Activated CD4-positive, alpha-beta T cell treated with anti-CD3 and anti-CD28 coated beads, Interleukin-2, amount 10 ng/mL, durations not matched to agents 7 days and 5 days (primary cell): ENCODE results near the gene DBT. TPM values are rescaled to one million over a fixed set of nuclear protein-coding genes. Genes with fewer than 3 reads are reported as not detected.
"Not testable (repeated sequence)": the region's sequence is repeated elsewhere in the genome, so short reads cannot be mapped to it uniquely, and the experiment has no call there.

Experiments used
- CTCF ChIA-PET: fragments of 350-600 bp; sonication (Branson Sonifier 250); formaldehyde crosslinking; loops from one replicate; lab custom pipeline; 2021; ENCODE audit warnings: antibody characterized with exemption; lab: Charles Lee
- POLR2A ChIA-PET: fragments of 350-600 bp; sonication (Branson Sonifier 250); formaldehyde crosslinking; loops from one replicate; lab custom pipeline; 2021; ENCODE audit warnings: antibody characterized with exemption; lab: Charles Lee
- DNase-seq: peaks from one replicate; pipeline ENCODE4 v3.0.0-alpha.2; 2020
- H3K27ac Mint-ChIP-seq: one replicate; pipeline ENCODE4 v1.8.0; 2021; ENCODE audit warnings: mild to moderate bottlenecking, moderate library complexity, mixed read lengths
- H3K27me3 Mint-ChIP-seq: one replicate; pipeline ENCODE4 v1.8.0; 2021; ENCODE audit warnings: mixed read lengths
- H3K36me3 Mint-ChIP-seq: one replicate; pipeline ENCODE4 v1.8.0; 2021; ENCODE audit warnings: low read depth, mixed read lengths
- H3K4me1 Mint-ChIP-seq: one replicate; pipeline ENCODE4 v1.8.0; 2021; ENCODE audit warnings: mixed read lengths
- H3K4me3 Mint-ChIP-seq: one replicate; pipeline ENCODE4 v1.8.0; 2021; ENCODE audit warnings: mild to moderate bottlenecking, moderate library complexity, mixed read lengths
- H3K9me3 Mint-ChIP-seq: one replicate; pipeline ENCODE4 v1.8.0; 2021; ENCODE audit warnings: mixed read lengths
- total RNA-seq, 2 experiments: library from RNA; stranded (reverse); gene quantifications; one replicate each; pipeline ENCODE4 v1.2.3, GENCODE V29; 2021

The DBT gene
- total RNA-seq, 2 experiments from 2014 or later: 10.3 to 10.7 TPM

DNA sequence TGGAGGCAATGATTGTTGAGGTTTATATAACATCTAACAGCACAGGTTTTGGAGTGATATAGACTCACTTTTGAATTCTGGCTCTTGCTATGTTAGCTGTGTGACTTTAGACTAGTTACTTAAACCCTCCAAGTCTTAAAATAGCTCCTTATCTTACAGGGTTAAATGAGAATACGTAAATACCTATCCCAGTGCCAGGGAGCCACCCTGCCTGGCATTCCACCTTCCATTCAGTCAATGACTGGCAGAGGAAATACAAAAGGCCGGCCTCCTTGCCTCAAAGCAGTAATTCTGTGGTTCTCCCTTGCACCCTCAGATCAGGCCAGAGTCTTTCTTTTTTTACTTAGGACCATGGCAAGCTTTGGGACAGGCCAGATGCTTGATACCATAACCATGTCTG, 31.8 kb downstream of the DBT start:
- Mint-ChIP-seq H3K27ac (no peak overlapping the region), H3K4me1 (peaks cover 5% of the 10 kb centered on the region), H3K9me3 (no peaks in the 10 kb centered on the region), H3K4me3 (no peak overlapping the region), H3K36me3 (peaks cover 30% of the 10 kb centered on the region), H3K27me3 (no peaks in the 10 kb centered on the region)
- ChIA-PET CTCF (interaction anchor here (1.4 kb wide), 1 partner anchor 19 kb away, joined by 3 read pairs; no protein-coding TSS in a partner anchor), POLR2A (no interaction called here)
- DNase-seq: no peak

DNA sequence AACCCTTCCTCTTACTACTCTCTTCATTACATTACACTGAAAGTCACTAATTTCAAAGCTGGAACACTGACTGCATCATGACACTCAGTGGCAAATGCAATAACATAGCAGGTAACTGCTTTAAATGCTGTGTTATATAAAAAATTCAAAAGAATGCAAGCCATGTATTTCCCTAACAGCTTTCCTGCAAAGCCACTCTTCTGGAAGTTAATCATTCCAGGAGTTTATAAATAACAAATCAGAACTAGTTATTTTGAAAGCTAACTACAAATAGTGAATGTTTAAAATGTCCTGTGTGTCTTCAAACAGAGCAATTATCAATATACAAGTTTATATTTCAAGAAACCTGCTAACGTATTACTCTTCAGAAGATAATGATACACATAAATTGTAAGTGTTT, 34.5 kb downstream of the DBT start:
- Mint-ChIP-seq H3K4me1 (peaks cover 3% of the 10 kb centered on the region), H3K9me3 (no peaks in the 10 kb centered on the region), H3K27ac (no peak overlapping the region), H3K4me3 (no peak overlapping the region), H3K36me3 (peaks cover 30% of the 10 kb centered on the region), H3K27me3 (no peaks in the 10 kb centered on the region)
- ChIA-PET POLR2A (no interaction called here), CTCF (no interaction called here)
- no peak for DNase-seq

GRCh38 chr1:100213141-100213540, 36.5 kb downstream of the DBT start:
- no peaks in the 10 kb centered on the region for H3K9me3 Mint-ChIP-seq
- CTCF ChIA-PET: no interaction called here
- H3K27me3 Mint-ChIP-seq: no peaks in the 10 kb centered on the region
- DNase-seq: no peak
- POLR2A ChIA-PET: no interaction called here
- peaks cover 21% of the 10 kb centered on the region for H3K36me3 Mint-ChIP-seq
- no peak overlapping the region for H3K27ac Mint-ChIP-seq
- no peaks in the 10 kb centered on the region for H3K4me1 Mint-ChIP-seq
- no peak overlapping the region for H3K4me3 Mint-ChIP-seq

DNA sequence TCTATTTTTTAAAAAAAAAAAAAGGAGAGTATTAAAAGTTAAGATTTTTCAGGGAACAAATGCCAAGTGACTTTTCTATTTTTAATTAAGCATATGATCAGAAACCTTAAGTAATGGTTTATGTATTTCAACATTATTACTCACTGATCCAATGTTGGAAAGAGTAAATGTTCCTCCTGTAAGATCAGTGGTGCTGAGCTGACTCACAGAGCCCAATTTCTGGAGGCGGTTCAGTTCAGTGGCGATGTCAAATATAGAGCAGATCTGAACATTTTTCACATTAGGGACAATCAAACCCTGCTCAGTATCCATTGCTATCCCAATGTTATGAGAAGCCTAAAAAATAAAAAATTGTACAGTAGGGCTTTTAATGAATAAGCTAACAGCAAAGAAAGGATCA, 43.3 kb downstream of the DBT start:
- no peak for DNase-seq
- H3K9me3 Mint-ChIP-seq: peaks cover 11% of the 10 kb centered on the region
- CTCF ChIA-PET: no interaction called here
- no peaks in the 10 kb centered on the region for H3K4me1 Mint-ChIP-seq
- H3K36me3 Mint-ChIP-seq: peaks cover 52% of the 10 kb centered on the region
- H3K27ac Mint-ChIP-seq: no peak overlapping the region
- no peak overlapping the region for H3K4me3 Mint-ChIP-seq
- POLR2A ChIA-PET: no interaction called here
- no peaks in the 10 kb centered on the region for H3K27me3 Mint-ChIP-seq

DNA sequence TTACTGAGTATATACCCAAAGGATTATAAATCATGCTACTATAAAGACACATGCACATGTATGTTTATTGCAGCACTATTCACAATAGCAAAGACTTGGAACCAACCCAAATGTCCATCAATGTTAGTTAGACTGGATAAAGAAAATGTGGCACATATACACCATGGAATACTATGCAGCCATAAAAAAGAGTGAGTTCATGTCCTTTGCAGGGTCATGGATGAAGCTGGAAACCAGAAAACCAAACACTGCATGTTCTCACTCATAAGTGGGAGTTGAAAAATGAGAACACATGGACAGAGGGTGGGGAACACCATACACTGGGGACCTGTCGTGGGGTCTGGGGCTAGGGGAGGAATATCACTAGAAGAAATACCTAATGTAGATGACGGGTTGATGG, 44.0 kb downstream of the DBT start:
- H3K4me1 Mint-ChIP-seq, POLR2A ChIA-PET, CTCF ChIA-PET, H3K4me3 Mint-ChIP-seq, DNase-seq, H3K27me3 Mint-ChIP-seq, H3K27ac Mint-ChIP-seq: not testable (repeated sequence)
- peaks cover 59% of the 10 kb centered on the region for H3K36me3 Mint-ChIP-seq
- peaks cover 11% of the 10 kb centered on the region for H3K9me3 Mint-ChIP-seq

DNA sequence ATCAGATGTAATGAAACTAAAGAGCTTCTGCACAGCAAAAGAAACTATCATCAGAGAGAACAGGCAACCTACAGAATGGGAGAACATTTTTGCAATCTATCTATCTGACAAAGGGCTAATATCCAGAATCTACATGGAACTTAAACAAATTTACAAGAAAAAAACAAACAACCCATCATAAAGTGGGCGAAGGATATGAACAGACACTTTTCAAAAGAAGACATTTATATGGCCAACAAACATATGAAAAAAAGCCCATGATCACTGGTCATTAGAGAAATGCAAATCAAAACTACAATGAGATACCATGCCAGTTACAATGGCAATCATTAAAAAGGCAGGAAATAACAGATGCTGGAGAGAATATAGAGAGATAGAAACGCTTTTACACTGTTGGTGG, 44.5 kb downstream of the DBT start:
- DNase-seq, H3K27me3 Mint-ChIP-seq, POLR2A ChIA-PET, H3K4me1 Mint-ChIP-seq, H3K4me3 Mint-ChIP-seq, H3K27ac Mint-ChIP-seq, CTCF ChIA-PET: not testable (repeated sequence)
- H3K9me3 Mint-ChIP-seq: peaks cover 11% of the 10 kb centered on the region
- H3K36me3 Mint-ChIP-seq: peaks cover 61% of the 10 kb centered on the region

- H3K27ac Mint-ChIP-seq, H3K27me3 Mint-ChIP-seq, POLR2A ChIA-PET, H3K4me1 Mint-ChIP-seq, DNase-seq, CTCF ChIA-PET, H3K4me3 Mint-ChIP-seq: not testable (repeated sequence)
- Mint-ChIP-seq H3K36me3 (peaks cover 74% of the 10 kb centered on the region), H3K9me3 (peaks cover 11% of the 10 kb centered on the region)
These were observed 46.9 kb downstream of the DBT start for GRCh38 chr1:100202703-100203102.

DNA sequence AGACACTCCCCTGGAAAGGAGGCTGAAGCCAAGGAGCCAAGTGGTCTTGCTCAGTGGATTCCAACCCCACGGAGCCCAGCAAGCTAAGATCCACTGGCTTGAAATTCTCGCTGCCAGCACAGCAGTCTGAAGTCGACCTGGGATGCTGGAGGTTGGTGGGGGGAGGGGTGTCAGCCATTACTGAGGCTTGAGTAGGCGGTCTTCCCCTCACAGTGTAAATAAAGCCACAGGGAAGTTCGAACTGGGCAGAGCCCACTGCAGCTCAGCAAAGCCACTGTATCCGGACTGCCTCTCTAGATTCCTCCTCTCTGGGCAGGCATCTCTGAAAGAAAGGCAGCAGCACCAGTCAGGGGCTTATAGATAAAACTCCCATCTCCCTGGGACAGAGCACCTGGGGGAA, 49.6 kb downstream of the DBT start:
- H3K4me1 Mint-ChIP-seq, POLR2A ChIA-PET, CTCF ChIA-PET, H3K27me3 Mint-ChIP-seq, DNase-seq, H3K27ac Mint-ChIP-seq, H3K9me3 Mint-ChIP-seq, H3K4me3 Mint-ChIP-seq: not testable (repeated sequence)
- peaks cover 71% of the 10 kb centered on the region for H3K36me3 Mint-ChIP-seq

DNA sequence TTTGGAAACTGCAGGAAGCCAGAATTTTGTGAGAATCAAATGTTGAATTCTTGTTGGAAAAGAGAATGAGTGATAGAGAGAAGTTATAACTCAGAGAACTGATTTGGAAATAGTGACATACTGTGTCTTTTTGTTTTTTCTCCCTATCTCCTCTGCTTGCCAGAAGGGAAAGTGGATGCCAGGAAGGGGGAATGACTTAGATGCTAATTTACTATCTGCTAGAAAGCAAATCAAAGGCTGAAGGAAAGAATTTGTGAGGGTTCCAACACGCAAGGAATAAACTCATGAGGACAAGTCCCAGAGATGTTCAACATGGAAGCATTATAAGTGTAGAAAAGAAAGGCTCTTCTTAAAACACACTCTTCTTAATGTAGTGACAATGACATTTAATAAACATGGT, 51.0 kb downstream of the DBT start:
- Mint-ChIP-seq H3K9me3 (no peaks in the 10 kb centered on the region), H3K27me3 (no peaks in the 10 kb centered on the region), H3K4me3 (no peak overlapping the region), H3K27ac (no peak overlapping the region), H3K4me1 (no peaks in the 10 kb centered on the region), H3K36me3 (peaks cover 59% of the 10 kb centered on the region)
- POLR2A ChIA-PET: no interaction called here
- no peak for DNase-seq
- CTCF ChIA-PET: no interaction called here

- Mint-ChIP-seq H3K9me3 (peaks cover 2% of the 10 kb centered on the region), H3K36me3 (peaks cover 11% of the 10 kb centered on the region), H3K27ac (no peak overlapping the region), H3K4me3 (no peak overlapping the region), H3K4me1 (no peaks in the 10 kb centered on the region), H3K27me3 (no peaks in the 10 kb centered on the region)
- no peak for DNase-seq
- CTCF ChIA-PET: interaction anchor here (1.1 to 1.5 kb wide), 2 partner anchors 20 to 33 kb away, joined by 3 read pairs; no protein-coding TSS in a partner anchor
- POLR2A ChIA-PET: no interaction called here
These were observed 61.0 kb downstream of the DBT start for GRCh38 chr1:100188617-100189016.

GRCh38 chr1:100187912-100188311, 61.7 kb downstream of the DBT start:
- no peak overlapping the region for H3K27ac Mint-ChIP-seq
- DNase-seq: no peak
- ChIA-PET CTCF (interaction anchor here (1.1 kb wide), 1 partner anchor 20 kb away, joined by 3 read pairs; no protein-coding TSS in a partner anchor), POLR2A (no interaction called here)
- H3K36me3 Mint-ChIP-seq: peaks cover 11% of the 10 kb centered on the region
- no peaks in the 10 kb centered on the region for H3K4me1 Mint-ChIP-seq
- H3K9me3 Mint-ChIP-seq: peaks cover 2% of the 10 kb centered on the region
- H3K27me3 Mint-ChIP-seq: no peaks in the 10 kb centered on the region
- no peak overlapping the region for H3K4me3 Mint-ChIP-seq

- POLR2A ChIA-PET: no interaction called here
- Mint-ChIP-seq H3K27ac (no peak overlapping the region), H3K4me3 (no peak overlapping the region), H3K27me3 (no peaks in the 10 kb centered on the region), H3K36me3 (peaks cover 5% of the 10 kb centered on the region), H3K4me1 (no peaks in the 10 kb centered on the region), H3K9me3 (peaks cover 2% of the 10 kb centered on the region)
- CTCF ChIA-PET: interaction anchor here (0.6 kb wide), 1 partner anchor 714 kb away, joined by 3 read pairs; no protein-coding TSS in a partner anchor
- no peak for DNase-seq
These were observed 65.1 kb downstream of the DBT start for GRCh38 chr1:100184536-100184935.

- H3K36me3 Mint-ChIP-seq: peaks cover 5% of the 10 kb centered on the region
- no peak overlapping the region for H3K27ac Mint-ChIP-seq
- POLR2A ChIA-PET: interaction anchor here (0.7 kb wide), 1 partner anchor 89 kb away, joined by 3 read pairs; no protein-coding TSS in a partner anchor
- CTCF ChIA-PET: no interaction called here
- peaks cover 2% of the 10 kb centered on the region for H3K27me3 Mint-ChIP-seq
- H3K4me1 Mint-ChIP-seq: no peaks in the 10 kb centered on the region
- peaks cover 2% of the 10 kb centered on the region for H3K9me3 Mint-ChIP-seq
- no peak overlapping the region for H3K4me3 Mint-ChIP-seq
- DNase-seq: no peak
These were observed 66.3 kb downstream of the DBT start for GRCh38 chr1:100183370-100183769.

DNA sequence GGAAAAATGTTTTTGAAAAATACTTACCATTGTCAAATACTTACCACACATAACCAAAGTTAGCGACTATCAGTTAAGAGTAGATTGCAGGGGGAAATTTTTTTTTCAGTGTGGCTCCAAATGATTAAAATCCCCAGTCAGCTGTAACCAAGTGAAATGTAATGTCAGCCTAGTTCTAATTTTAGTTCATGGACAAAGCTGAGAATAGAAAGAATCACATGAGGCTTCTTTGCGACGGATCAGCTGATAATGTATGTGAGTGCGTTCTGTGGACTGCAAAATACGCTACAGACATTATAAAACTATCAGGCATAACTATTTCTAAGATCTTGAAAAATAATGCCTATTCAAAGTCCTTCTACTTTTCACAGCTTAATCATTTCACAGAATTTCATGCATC, 71.5 kb downstream of the DBT start, which contains the start of gene LRRC39:
LRRC39 (minus strand) TSS at position 166 of the 400 bp plus-strand sequence. CDS start 9,740 bp downstream, outside the sequence.
- ChIA-PET POLR2A (interaction anchor here (0.6 kb wide), 1 partner anchor 122 kb away, joined by 4 read pairs; no protein-coding TSS in a partner anchor), CTCF (interaction anchor here (1.8 kb wide), 1 partner anchor 19 kb away, joined by 6 read pairs; no protein-coding TSS in a partner anchor)
- DNase-seq: no peak
- Mint-ChIP-seq H3K4me3 (no peak within 1 kb of the TSS), H3K9me3 (no peaks in the 10 kb centered on the region), H3K27me3 (peaks cover 5% of the 10 kb centered on the region), H3K27ac (no peak within 1 kb of the TSS), H3K4me1 (no peaks in the 10 kb centered on the region), H3K36me3 (no peaks in the 10 kb centered on the region)
